GM13976 (cell line): ENCODE results near the gene ZNF618.

Source experiments
- DNase-seq: peaks from one replicate; pipeline ENCODE4 v3.0.0; 2012; ENCODE audit warnings: low spot score
- CTCF ChIP-seq: IDR thresholded peaks from 2 replicates; pipeline ENCODE4 v1.5.1; 2012; ENCODE audit warnings: borderline replicate concordance, mild to moderate bottlenecking; ENCODE audit not compliant: insufficient read depth; ENCODE audit errors: extremely low read depth, missing control alignments, control extremely low read depth
- in situ Hi-C: fragments of 300-500 bp; cut with MboI; formaldehyde crosslinking; loops from one replicate; pipeline ENCODE4 v1.12.0; 2022; ENCODE audit warnings: low sequenced_read_pairs, mixed read lengths, inconsistent platforms; ENCODE audit not compliant: unreplicated experiment

The ZNF618 gene

DNA sequence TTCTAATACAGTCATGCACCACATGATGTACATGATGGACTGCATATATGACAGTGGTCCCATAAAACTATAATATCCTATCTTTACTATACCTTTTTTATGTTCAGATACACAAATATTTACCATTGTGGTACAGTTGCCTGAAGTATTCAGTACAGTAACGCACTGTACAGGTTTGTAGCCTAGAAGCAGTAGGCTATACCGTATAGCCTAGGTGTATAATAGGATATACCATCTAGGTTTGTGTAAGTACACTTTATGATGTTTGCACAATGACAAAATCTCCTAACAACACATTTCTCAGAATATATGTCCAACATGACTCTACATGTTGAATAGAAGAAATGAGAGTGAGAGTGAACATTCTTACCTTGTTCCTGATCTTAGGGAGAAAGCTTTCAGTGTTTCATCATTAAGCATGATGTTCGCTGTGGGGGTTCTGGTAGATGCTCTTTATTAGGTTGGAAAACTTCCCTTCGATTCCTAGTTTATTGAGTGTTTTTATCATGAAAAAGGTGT is 170.2 kb downstream of the ZNF618 start:
- in situ Hi-C loops: no loop called here
- TF ChIP-seq CTCF: no peak
- DNase-seq: no peak

- DNase-seq: no peak
- TF ChIP-seq CTCF: no peak
- in situ Hi-C loops: no loop called here
Measured at GRCh38 chr9:114046875-114047274, 170.8 kb downstream of the ZNF618 start.

- no peak for DNase-seq
- in situ Hi-C loops: no loop called here
- peak; percentile 25 for TF ChIP-seq CTCF
Measured at GRCh38 chr9:114047717-114048116, 171.6 kb downstream of the ZNF618 start.

DNA sequence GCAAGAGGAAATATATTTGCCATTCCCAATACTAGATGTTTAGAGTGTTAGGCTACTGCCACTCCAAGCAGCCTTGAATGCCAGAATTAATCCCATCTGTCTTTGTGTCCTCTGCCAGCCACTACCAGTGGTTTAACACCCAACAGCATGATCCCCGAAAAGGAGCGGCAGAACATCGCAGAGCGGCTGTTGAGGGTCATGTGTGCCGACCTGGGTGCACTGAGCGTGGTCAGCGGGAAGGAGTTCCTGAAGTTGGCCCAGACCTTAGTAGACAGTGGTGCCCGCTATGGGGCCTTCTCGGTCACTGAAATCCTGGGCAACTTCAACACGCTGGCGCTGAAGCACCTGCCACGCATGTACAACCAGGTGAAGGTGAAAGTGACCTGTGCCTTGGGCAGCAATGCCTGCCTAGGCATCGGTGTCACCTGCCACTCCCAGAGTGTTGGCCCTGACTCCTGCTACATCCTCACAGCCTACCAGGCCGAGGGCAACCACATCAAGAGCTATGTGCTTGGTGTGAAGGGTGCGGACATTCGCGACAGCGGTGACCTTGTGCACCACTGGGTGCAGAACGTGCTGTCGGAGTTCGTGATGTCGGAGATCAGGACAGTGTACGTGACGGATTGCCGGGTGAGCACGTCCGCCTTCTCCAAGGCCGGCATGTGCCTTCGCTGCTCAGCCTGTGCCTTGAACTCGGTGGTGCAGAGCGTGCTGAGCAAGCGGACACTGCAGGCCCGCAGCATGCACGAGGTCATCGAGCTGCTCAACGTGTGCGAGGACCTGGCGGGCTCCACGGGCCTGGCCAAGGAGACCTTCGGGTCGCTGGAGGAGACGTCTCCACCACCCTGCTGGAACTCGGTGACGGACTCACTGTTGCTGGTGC is 172.7 kb downstream of the ZNF618 start:
- in situ Hi-C loops: no loop called here
- no peak for DNase-seq
- TF ChIP-seq CTCF: no peak

DNA sequence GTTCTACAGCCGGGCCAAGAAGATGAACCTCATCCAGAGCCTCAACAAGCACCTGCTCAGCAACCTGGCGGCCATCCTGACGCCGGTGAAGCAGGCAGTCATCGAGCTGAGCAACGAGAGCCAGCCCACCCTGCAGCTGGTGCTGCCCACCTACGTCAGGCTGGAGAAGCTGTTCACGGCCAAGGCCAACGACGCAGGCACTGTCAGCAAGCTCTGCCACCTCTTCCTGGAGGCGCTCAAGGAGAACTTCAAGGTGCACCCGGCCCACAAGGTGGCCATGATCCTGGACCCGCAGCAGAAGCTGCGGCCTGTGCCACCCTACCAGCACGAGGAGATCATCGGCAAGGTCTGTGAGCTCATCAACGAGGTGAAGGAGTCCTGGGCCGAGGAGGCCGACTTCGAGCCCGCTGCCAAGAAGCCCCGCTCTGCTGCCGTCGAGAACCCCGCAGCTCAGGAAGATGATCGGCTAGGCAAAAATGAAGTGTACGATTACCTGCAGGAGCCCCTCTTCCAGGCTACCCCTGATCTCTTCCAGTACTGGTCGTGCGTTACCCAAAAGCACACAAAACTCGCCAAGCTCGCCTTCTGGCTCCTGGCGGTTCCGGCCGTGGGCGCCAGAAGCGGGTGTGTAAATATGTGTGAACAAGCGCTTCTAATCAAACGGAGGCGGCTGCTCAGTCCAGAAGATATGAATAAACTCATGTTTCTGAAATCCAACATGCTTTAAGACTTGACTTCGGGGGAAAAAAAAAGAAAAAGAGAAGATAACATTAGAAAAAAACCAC is 173.5 kb downstream of the ZNF618 start:
- TF ChIP-seq CTCF: no peak
- DNase-seq: no peak
- in situ Hi-C loops: no loop called here

GRCh38 chr9:114050226-114050568 is 174.1 kb downstream of the ZNF618 start:
- no peak for DNase-seq
- TF ChIP-seq CTCF: no peak
- in situ Hi-C loops: no loop called here
